AG10803 (cell line): ENCODE data around the gene RPS21.

Source experiments
- DNase-seq: peaks from one replicate; pipeline ENCODE4 v3.0.0; 2010; ENCODE audit warnings: low read depth
- H3K4me3 ChIP-seq: 2 replicates; pipeline ENCODE4 v1.5.1; 2011; ENCODE audit warnings: mild to moderate bottlenecking, low read length, control low read depth
- TF ChIP-seq, protein P1 (sequence below): conservative IDR thresholded peaks from 2 replicates; pipeline ENCODE4 v1.5.1; 2011; ENCODE audit warnings: mild to moderate bottlenecking, low read length, control low read depth, inconsistent platforms

Gene RPS21

DNA sequence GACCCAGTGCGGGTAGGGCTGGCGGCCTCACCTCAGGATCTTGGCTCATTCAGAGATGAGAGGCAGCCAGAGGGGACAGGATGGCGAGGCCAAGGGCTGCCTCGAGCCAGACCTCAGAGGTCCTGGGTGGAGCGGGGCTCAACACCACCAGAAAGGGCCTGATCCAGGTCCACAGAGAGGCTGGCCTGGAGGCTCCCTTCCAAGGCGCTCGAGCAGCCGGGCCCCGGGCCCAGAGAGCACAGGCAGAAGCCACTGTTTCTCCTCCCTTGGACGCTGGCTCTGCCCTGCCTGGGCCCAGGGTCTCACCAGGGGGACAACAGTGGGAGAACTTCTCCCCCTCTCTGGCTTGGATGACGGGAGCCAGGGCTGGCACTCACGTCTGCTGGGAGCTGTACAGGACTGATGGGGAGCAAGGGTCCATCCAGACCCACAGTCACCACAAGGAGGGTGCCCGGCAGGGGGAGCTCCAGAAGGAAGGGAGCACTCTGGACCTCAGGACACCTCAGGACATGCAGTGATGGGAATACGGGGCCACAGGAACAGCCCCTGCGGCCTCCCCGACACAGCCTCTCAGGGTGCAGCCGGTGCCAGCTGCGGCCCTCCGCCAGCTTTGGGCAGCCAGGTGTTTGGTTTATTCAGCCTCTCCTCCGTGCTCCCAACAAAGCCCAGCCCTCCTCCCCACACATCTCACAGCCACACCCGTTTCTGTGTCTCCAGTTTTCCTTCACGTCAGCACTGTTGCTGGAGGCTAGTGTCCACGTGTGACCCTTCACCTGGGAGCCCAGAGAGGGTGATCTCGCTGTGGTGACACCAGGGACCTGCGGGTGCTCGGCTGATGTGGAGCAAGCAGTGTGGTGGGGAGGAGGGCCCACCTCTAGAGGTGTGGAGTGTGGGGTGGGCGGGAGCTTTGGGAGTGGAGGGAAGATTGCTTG lies 8.7 kb downstream of the RPS21 start:
- TF ChIP-seq, protein P1, sequence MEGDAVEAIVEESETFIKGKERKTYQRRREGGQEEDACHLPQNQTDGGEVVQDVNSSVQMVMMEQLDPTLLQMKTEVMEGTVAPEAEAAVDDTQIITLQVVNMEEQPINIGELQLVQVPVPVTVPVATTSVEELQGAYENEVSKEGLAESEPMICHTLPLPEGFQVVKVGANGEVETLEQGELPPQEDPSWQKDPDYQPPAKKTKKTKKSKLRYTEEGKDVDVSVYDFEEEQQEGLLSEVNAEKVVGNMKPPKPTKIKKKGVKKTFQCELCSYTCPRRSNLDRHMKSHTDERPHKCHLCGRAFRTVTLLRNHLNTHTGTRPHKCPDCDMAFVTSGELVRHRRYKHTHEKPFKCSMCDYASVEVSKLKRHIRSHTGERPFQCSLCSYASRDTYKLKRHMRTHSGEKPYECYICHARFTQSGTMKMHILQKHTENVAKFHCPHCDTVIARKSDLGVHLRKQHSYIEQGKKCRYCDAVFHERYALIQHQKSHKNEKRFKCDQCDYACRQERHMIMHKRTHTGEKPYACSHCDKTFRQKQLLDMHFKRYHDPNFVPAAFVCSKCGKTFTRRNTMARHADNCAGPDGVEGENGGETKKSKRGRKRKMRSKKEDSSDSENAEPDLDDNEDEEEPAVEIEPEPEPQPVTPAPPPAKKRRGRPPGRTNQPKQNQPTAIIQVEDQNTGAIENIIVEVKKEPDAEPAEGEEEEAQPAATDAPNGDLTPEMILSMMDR = no peak; the same call in 1 of the 2 replicates
- DNase-seq = no peak
- no peak overlapping the region for H3K4me3 ChIP-seq

DNA sequence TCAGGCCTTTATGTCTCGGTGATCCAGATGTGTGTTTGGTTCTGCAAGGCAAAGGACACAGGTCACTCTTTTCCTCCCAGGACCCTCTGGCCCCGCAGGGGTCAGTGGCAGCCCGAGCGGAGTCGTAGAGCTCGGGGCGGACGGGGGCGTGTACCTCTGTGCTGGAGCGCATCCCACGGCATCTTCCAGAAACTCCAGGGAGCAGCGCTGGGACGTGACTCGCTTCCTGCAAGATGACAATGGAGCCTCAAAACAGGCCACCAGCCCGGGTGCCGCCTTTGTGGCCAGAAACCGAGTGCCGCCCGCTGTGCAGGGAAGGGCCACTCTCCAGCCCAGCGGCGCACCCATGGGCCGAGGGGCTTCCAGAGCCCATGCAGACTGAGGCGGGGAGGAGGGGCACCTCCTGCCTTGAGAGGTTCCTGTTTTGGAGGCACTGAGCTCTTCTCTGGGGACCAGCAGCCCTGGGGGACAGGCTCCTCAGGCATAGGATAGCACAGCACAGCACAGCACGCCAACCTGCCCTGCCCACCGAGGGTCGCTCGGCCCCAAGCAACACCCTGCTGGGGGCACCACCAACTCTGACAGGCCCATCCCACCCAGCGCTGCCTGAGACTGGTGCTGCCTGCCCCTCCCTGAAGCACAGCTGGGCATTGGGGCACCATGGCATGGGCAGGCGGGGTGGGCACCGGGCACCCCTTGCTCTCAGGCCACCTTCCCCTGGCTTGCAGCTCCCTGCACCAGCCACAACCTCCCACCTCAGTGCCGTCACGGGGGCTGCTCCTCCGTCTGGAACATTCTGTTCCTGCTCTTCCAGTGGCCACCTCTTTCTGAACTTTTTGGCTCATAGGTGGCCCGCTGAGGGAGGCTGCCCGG lies 9.7 kb downstream of the RPS21 start:
- DNase-seq = no peak
- H3K4me3 ChIP-seq = no peak overlapping the region
- TF ChIP-seq, protein P1 = no peak

DNA sequence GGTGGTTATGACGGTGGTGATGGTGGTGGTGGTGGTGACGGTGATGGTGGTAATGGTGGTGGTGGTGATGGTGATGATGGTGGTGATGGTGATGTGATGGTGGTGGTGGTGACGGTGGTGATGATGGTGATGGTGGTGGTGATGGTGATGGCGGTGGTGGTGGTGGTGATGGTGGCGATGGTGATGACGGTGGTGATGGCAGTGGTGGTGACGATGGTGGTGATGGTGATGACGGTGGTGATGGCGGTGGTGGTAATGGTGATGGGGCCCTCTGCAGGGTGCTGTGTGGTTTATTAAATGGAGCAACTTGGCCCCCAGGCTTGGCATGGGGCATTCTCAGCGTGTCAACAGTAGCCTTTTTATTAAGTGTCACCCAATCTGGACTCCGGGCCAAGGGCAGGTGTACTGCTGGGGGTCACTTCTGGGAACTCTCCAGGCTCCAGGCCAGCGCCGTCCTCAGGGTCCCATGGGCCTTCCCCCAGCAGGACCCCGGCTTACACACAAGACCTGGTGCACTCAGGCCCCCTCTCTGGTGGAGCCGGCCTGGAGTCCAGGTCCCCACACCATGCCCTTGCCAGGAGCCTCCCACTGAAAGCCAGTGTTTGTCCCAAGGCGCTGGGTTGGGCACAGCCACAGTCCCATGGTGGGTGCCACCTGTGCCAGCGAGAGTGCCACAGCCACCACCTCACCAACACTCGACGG lies 11.4 kb downstream of the RPS21 start:
- TF ChIP-seq, protein P1 = no peak
- DNase-seq = no peak
- no peak overlapping the region for H3K4me3 ChIP-seq

DNA sequence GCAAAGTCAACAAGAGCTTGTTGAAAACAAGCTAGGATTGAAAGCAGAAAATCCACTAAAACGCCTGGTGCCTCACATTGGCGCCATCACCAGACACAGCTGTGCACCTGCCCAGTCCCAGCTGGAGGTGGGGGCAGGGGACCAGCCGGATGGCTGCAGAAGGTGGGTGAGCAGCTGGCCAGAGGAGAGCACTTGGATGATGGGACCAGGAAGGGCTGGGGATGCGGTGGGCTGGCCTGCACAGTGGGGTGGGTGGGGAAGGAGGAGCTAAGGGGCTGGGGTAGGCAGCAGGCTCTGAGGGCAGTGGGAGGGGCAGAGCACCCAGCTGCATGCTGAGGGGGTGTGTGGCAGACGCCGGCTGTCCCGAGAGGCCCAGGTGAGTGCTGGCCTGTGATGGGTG lies 13.1 kb downstream of the RPS21 start:
- TF ChIP-seq, protein P1 = no peak
- no peak overlapping the region for H3K4me3 ChIP-seq
- no peak for DNase-seq

DNA sequence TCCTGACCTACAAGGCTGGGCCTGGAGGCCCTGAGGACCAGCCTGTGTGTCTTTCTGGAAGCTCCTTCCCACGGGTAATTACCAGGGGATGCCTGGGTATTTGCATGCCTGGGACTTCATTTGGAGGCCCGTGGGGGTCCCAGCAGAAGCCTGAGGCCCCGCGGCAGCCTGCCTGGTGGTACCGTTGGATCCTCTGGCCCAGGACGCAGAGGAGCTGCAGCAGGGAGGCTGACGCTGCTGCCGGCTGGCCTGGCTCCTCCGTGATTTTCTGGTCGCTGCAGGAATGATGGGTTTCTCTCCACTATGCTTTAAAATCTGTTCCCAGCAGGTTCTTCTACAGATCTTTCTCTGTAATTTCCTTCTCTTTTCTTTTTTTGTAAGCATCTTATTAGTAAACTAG lies 13.6 kb downstream of the RPS21 start:
- TF ChIP-seq, protein P1 = no peak
- H3K4me3 ChIP-seq = no peak overlapping the region
- no peak for DNase-seq

DNA sequence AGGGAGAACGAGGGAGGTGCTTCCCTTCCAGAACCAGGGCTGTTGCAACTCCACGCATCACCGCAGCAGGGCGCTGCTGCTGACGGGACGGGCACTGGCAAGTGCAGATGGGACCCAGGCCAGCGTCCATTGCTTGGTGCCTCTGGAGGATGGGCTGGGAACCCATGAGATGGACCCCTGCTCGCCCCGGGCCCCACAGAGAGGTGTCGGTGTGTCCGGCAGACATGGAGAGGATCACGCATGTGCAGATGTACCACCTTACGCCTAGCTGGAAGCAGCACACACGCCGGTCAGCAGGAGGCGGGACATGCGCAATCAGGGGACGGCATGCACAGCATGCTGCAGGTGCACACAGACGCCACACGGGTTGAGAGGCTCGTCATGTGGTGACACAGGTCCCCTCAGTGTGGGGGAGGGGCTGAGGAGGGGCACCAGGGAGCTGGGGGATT lies 14.5 kb downstream of the RPS21 start:
- TF ChIP-seq, protein P1 = no peak
- DNase-seq = no peak
- H3K4me3 ChIP-seq = no peak overlapping the region
